COR-L47 (cell line): ENCODE measurements around the gene SPATA6.
"Not testable (repeated sequence)": the region's sequence is repeated elsewhere in the genome, so short reads cannot be mapped to it uniquely, and the experiment has no call there.

Experiments
- DNase-seq: peaks from one replicate; lab custom pipeline; 2025; lab: John Stamatoyannopoulos, UW

SPATA6 gene

GRCh38 chr1:48344373-48344772, 127.6 kb downstream of the SPATA6 start:
- DNase-seq, result no peak

GRCh38 chr1:48341221-48341620, 130.8 kb downstream of the SPATA6 start:
- DNase-seq, result no peak

GRCh38 chr1:48338257-48338656, 133.7 kb downstream of the SPATA6 start:
- no peak for DNase-seq

- DNase-seq, result no peak
Measured at GRCh38 chr1:48333316-48333715, 138.7 kb downstream of the SPATA6 start.

- no peak for DNase-seq
Measured at GRCh38 chr1:48332115-48332514, 139.9 kb downstream of the SPATA6 start.

GRCh38 chr1:48329905-48330304, 142.1 kb downstream of the SPATA6 start:
- no peak for DNase-seq

- DNase-seq, result no peak
Measured at GRCh38 chr1:48329486-48329885, 142.5 kb downstream of the SPATA6 start.

- not testable (repeated sequence) for DNase-seq
Measured at GRCh38 chr1:48311829-48312228, 160.2 kb downstream of the SPATA6 start.

GRCh38 chr1:48309564-48310082, 162.4 kb downstream of the SPATA6 start:
- no peak for DNase-seq

- no peak for DNase-seq
Measured at GRCh38 chr1:48302652-48303051, 169.4 kb downstream of the SPATA6 start.

GRCh38 chr1:48294656-48295055, 177.3 kb downstream of the SPATA6 start:
- no peak for DNase-seq

- not testable (repeated sequence) for DNase-seq
Measured at GRCh38 chr1:48294094-48294493, 177.9 kb downstream of the SPATA6 start.

GRCh38 chr1:48292706-48293105, 179.3 kb downstream of the SPATA6 start:
- DNase-seq, result no peak

GRCh38 chr1:48291421-48291820, 180.6 kb downstream of the SPATA6 start:
- DNase-seq, result no peak

- no peak for DNase-seq
Measured at GRCh38 chr1:48285525-48285924, 186.5 kb downstream of the SPATA6 start.

- DNase-seq, result not testable (repeated sequence)
Measured at GRCh38 chr1:48284696-48285420, 187.1 kb downstream of the SPATA6 start.

GRCh38 chr1:48282329-48282728, 189.7 kb downstream of the SPATA6 start:
- DNase-seq, result not testable (repeated sequence)

GRCh38 chr1:48277437-48277836, 194.6 kb downstream of the SPATA6 start:
- not testable (repeated sequence) for DNase-seq

- no peak for DNase-seq
Measured at GRCh38 chr1:48266576-48266975, 205.4 kb downstream of the SPATA6 start.

GRCh38 chr1:48263041-48263440, 209.0 kb downstream of the SPATA6 start:
- DNase-seq, result no peak

GRCh38 chr1:48261881-48262400, 210.1 kb downstream of the SPATA6 start:
- DNase-seq, result no peak

GRCh38 chr1:48258106-48258505, 213.9 kb downstream of the SPATA6 start:
- no peak for DNase-seq

- DNase-seq, result no peak
Measured at GRCh38 chr1:48254254-48254653, 217.8 kb downstream of the SPATA6 start.

GRCh38 chr1:48251821-48252220, 220.2 kb downstream of the SPATA6 start:
- DNase-seq, result no peak
